Liver (tissue), 9 donors: ENCODE measurements around the gene SLC44A1. TPM values are rescaled to one million over a fixed set of nuclear protein-coding genes. Genes with fewer than 3 reads are reported as not detected.

ENCODE experiments used
- DNase-seq: peaks from one replicate; pipeline ENCODE4 v3.0.0-alpha.2; 2017; ENCODE audit warnings: low spot score
- H3K27ac ChIP-seq, 2 donors: one replicate each; pipeline ENCODE4 v1.7.0; 2013; ENCODE audit warnings: inconsistent platforms in 2 of 2, low read length in 2 of 2, control low read depth in 1 of 2, low read depth in 1 of 2, mild to moderate bottlenecking in 1 of 2
- H3K27me3 ChIP-seq, 4 donors: one replicate each; pipeline versions ENCODE4 v1.6.1 to v1.7.0; 2013; ENCODE audit warnings: low read length in 3 of 4, inconsistent platforms in 1 of 4, mild to moderate bottlenecking in 1 of 4, moderate library complexity in 1 of 4; ENCODE audit not compliant: control insufficient read depth in 4 of 4, insufficient read depth in 4 of 4
- H3K36me3 ChIP-seq, 4 donors: one replicate each; pipeline versions ENCODE4 v1.6.1 to v1.7.0; 2013; ENCODE audit warnings: low read length in 3 of 4, mild to moderate bottlenecking in 3 of 4, low read depth in 1 of 4, moderate library complexity in 1 of 4; ENCODE audit not compliant: control insufficient read depth in 4 of 4, insufficient read depth in 3 of 4
- H3K4me1 ChIP-seq, 4 donors: one replicate each; pipeline versions ENCODE4 v1.6.1 to v1.7.0; 2013; ENCODE audit warnings: low read length in 3 of 4, mild to moderate bottlenecking in 3 of 4, moderate library complexity in 1 of 4; ENCODE audit not compliant: control insufficient read depth in 4 of 4, insufficient read depth in 4 of 4
- H3K4me3 ChIP-seq, 3 donors: one replicate each; pipeline versions ENCODE4 v1.6.1 to v1.7.0; 2013; ENCODE audit warnings: low read length in 3 of 3, control low read depth in 1 of 3, low read depth in 1 of 3, mild to moderate bottlenecking in 1 of 3
- H3K9ac ChIP-seq, 2 donors: one replicate each; pipeline ENCODE4 v1.7.0; 2013; ENCODE audit warnings: low read length in 2 of 2, mild to moderate bottlenecking in 2 of 2, moderate library complexity in 2 of 2, control low read depth in 1 of 2, low read depth in 1 of 2
- H3K9me3 ChIP-seq, 4 donors: one replicate each; pipeline versions ENCODE4 v1.6.1 to v1.7.0; 2013; ENCODE audit warnings: low read length in 3 of 4; ENCODE audit not compliant: control insufficient read depth in 4 of 4
- ATF3 ChIP-seq: IDR thresholded peaks from 2 replicates; pipeline ENCODE4 v1.6.1; 2016; ENCODE audit warnings: antibody characterized with exemption
- EGR1 ChIP-seq, 2 donors: IDR thresholded peaks; 2 replicates each; pipeline ENCODE4 v1.6.1; 2016 to 2018; ENCODE audit warnings: antibody characterized with exemption in 2 of 2, low read depth in 2 of 2
- FOXA1 ChIP-seq: IDR thresholded peaks from 2 replicates; pipeline ENCODE4 v1.6.1; 2016; ENCODE audit warnings: antibody characterized with exemption
- FOXA2 ChIP-seq: IDR thresholded peaks from 2 replicates; pipeline ENCODE4 v1.6.1; 2016; ENCODE audit warnings: antibody characterized with exemption
- HNF4A ChIP-seq, 2 donors: conservative IDR thresholded peaks; 2 replicates each; pipeline ENCODE4 v1.6.1; 2016; ENCODE audit warnings: antibody characterized with exemption in 2 of 2, mild to moderate bottlenecking in 2 of 2
- HNF4G ChIP-seq: IDR thresholded peaks from 2 replicates; pipeline ENCODE4 v1.6.1; 2016; ENCODE audit warnings: antibody characterized with exemption
- JUND ChIP-seq, 2 donors: IDR thresholded peaks; 2 replicates each; pipeline ENCODE4 v1.6.1; 2016; ENCODE audit warnings: antibody characterized with exemption in 2 of 2
- NR2F2 ChIP-seq: IDR thresholded peaks from 2 replicates; pipeline ENCODE4 v1.6.1; 2016; ENCODE audit warnings: antibody characterized with exemption
- REST ChIP-seq: IDR thresholded peaks from 2 replicates; pipeline ENCODE4 v1.6.1; 2016; ENCODE audit warnings: antibody characterized with exemption, mild to moderate bottlenecking
- RXRA ChIP-seq, 2 donors: IDR thresholded peaks; 2 replicates each; pipeline ENCODE4 v1.6.1; 2017 to 2018; ENCODE audit warnings: antibody characterized with exemption in 2 of 2, mild to moderate bottlenecking in 1 of 2
- SP1 ChIP-seq: IDR thresholded peaks from 2 replicates; pipeline ENCODE4 v1.6.1; 2018; ENCODE audit warnings: antibody characterized with exemption, mild to moderate bottlenecking
- TAF1 ChIP-seq: conservative IDR thresholded peaks from 2 replicates; pipeline ENCODE4 v1.6.1; 2016; ENCODE audit warnings: antibody characterized with exemption, mild to moderate bottlenecking
- YY1 ChIP-seq: IDR thresholded peaks from 2 replicates; pipeline ENCODE4 v1.6.1; 2016; ENCODE audit warnings: antibody characterized with exemption, mild to moderate bottlenecking
- ZBTB33 ChIP-seq: IDR thresholded peaks from 2 replicates; pipeline ENCODE4 v1.6.1; 2016; ENCODE audit warnings: antibody characterized with exemption
- WGBS: extraction: QIAGEN DNeasy Blood & Tissue Kit; methylation state at CpG from one replicate; pipeline ENCODE4 v1.1.7; 2013; 5-methylcytosine and 5-hydroxymethylcytosine counted together
- polyA plus RNA-seq, 2 donors: library from polyadenylated mRNA; stranded (reverse) in 1 of 2; unstranded in 1 of 2; fragments of 200-250 nt in 1 of 2; fragments of >200 nt in 1 of 2; fragmentation: Nextera tagmentation in 1 of 2; extraction: Ambion mirVana in 1 of 2; gene quantifications; one replicate each; pipeline versions ENCODE4 v1.2.1 to v1.2.3, GENCODE V29; 2013 to 2015
- total RNA-seq, 2 donors: library from RNA; depleted of rRNA; stranded (reverse); fragments of >200 nt; gene quantifications; one replicate each; pipeline ENCODE4 v1.2.3, GENCODE V29; 2014
- donor health status: healthy.
- donor health status: healthy.
- donor health status: healthy.
- donor health status: healthy.
- donor health status: healthy.

SLC44A1 gene
- total and polyA plus RNA-seq, 4 donors: 18.1 to 73.1 (median 53.1) TPM

- Histone ChIP-seq H3K4me1 (peaks cover 2 to 12% (median 9%) of the 10 kb centered on the region in 4 donors), H3K36me3 (peaks cover 0 to 11% (median 7%) of the 10 kb centered on the region in 4 donors), H3K9ac (no peak overlapping the region), H3K9me3 (no peaks in the 10 kb centered on the region), H3K4me3 (no peak overlapping the region), H3K27me3 (no peaks in the 10 kb centered on the region), H3K27ac (no peak overlapping the region)
- TF ChIP-seq ATF3: no peak
- no peak for TF ChIP-seq EGR1 (IDR thresholded peaks at IDR 0.05; ENCODE audit: low read depth in 2 of 2)
- TF ChIP-seq SP1: no peak
- TF ChIP-seq RXRA (IDR thresholded peaks at IDR 0.05): no peak
- 92% methylated on average over 2 of the region's 2 CpGs for WGBS
- DNase-seq: no peak
Measured at GRCh38 chr9:105332471-105332870, 88.0 kb downstream of the SLC44A1 start.

GRCh38 chr9:105333076-105333475 lies 88.6 kb downstream of the SLC44A1 start:
- H3K9ac ChIP-seq: no peak overlapping the region
- no peak for DNase-seq
- peaks cover 0 to 15% (median 7%) of the 10 kb centered on the region in 4 donors for H3K36me3 ChIP-seq
- H3K4me3 ChIP-seq: no peak overlapping the region
- H3K27ac ChIP-seq: no peak overlapping the region
- no peaks in the 10 kb centered on the region for H3K27me3 ChIP-seq
- TF ChIP-seq JUND (IDR thresholded peaks at IDR 0.05): no peak
- TF ChIP-seq FOXA1: no peak
- TF ChIP-seq YY1: no peak
- TF ChIP-seq ZBTB33: no peak
- TF ChIP-seq HNF4A (conservative IDR thresholded peaks at IDR 0.05): no peak
- TF ChIP-seq FOXA2: no peak
- TF ChIP-seq TAF1: no peak
- no peaks in the 10 kb centered on the region for H3K9me3 ChIP-seq
- peaks cover 2 to 12% (median 9%) of the 10 kb centered on the region in 4 donors for H3K4me1 ChIP-seq
- 96% methylated on average over 1 of the region's 1 CpG for WGBS

- no peaks in the 10 kb centered on the region for H3K27me3 ChIP-seq
- DNase-seq: no peak
- H3K9me3 ChIP-seq: no peaks in the 10 kb centered on the region
- H3K36me3 ChIP-seq: peaks cover 0 to 15% (median 7%) of the 10 kb centered on the region in 4 donors
- no peak overlapping the region for H3K4me3 ChIP-seq
- WGBS: 90% methylated on average over 1 of the region's 1 CpG
- H3K4me1 ChIP-seq: peaks cover 2 to 12% (median 9%) of the 10 kb centered on the region in 4 donors
- no peak overlapping the region for H3K9ac ChIP-seq
- no peak overlapping the region for H3K27ac ChIP-seq
- TF ChIP-seq RXRA (IDR thresholded peaks at IDR 0.05): no peak
Measured at GRCh38 chr9:105333811-105334210, 89.4 kb downstream of the SLC44A1 start.

GRCh38 chr9:105338308-105338707 lies 93.9 kb downstream of the SLC44A1 start:
- DNase-seq: no peak
- 99% methylated on average over 2 of the region's 2 CpGs for WGBS
- Histone ChIP-seq H3K36me3 (peaks cover 0 to 15% (median 7%) of the 10 kb centered on the region in 4 donors), H3K27me3 (no peaks in the 10 kb centered on the region), H3K4me3 (no peak overlapping the region), H3K27ac (no peak overlapping the region), H3K9me3 (no peaks in the 10 kb centered on the region), H3K4me1 (peaks cover 0 to 11% (median 0%) of the 10 kb centered on the region in 4 donors), H3K9ac (no peak overlapping the region)
- TF ChIP-seq NR2F2 (no peak), HNF4G (no peak), FOXA1 (no peak), RXRA (IDR thresholded peaks at IDR 0.05) (no peak), EGR1 (IDR thresholded peaks at IDR 0.05; ENCODE audit: low read depth in 2 of 2) (no peak), REST (no peak), TAF1 (no peak)
